GM12891 (cell line): ENCODE results near the gene CEACAM5.
A peak's percentile ranks its signal among the peaks of the same experiment; 100 is the strongest.
"Not testable (repeated sequence)": the region's sequence is repeated elsewhere in the genome, so short reads cannot be mapped to it uniquely, and the experiment has no call there.

ENCODE experiments used
- DNase-seq: peaks from one replicate; pipeline ENCODE4 v3.0.0; 2011; ENCODE audit warnings: low spot score; ENCODE audit not compliant: insufficient read length
- FAIRE-seq: peaks from 2 replicates; lab custom pipeline; 2011; peaks lifted over from hg19 to GRCh38; lab: Jason Lieb, UNC
- PAX5 ChIP-seq: IDR thresholded peaks from 2 replicates; pipeline ENCODE4 v1.6.1; 2011; ENCODE audit warnings: low read length, moderate library complexity, mild to moderate bottlenecking; ENCODE audit not compliant: insufficient read depth, severe bottlenecking
- POLR2A ChIP-seq: IDR thresholded peaks from 2 replicates; pipeline ENCODE4 v1.6.1; 2011; ENCODE audit warnings: low read depth, low read length, control low read depth
- POLR2AphosphoS5 ChIP-seq: IDR thresholded peaks from 2 replicates; pipeline ENCODE4 v1.6.1; 2011; ENCODE audit warnings: low read depth, low read length, control low read depth
- POU2F2 ChIP-seq: IDR thresholded peaks from 2 replicates; pipeline ENCODE4 v1.6.1; 2011; ENCODE audit warnings: low read depth, mild to moderate bottlenecking, control low read depth, low read length, moderate library complexity
- SPI1 ChIP-seq: IDR thresholded peaks from 2 replicates; pipeline ENCODE4 v1.6.1; 2011; ENCODE audit warnings: low read depth, low read length, control low read depth
- TAF1 ChIP-seq: IDR thresholded peaks from 2 replicates; pipeline ENCODE4 v1.6.1; 2011; ENCODE audit warnings: low read depth, low read length, control low read depth

Gene CEACAM5

GRCh38 chr19:41739361-41739760 lies 30.9 kb downstream of the CEACAM5 start:
- TF ChIP-seq SPI1 (no peak), POLR2AphosphoS5 (no peak), POU2F2 (no peak), POLR2A (no peak), PAX5 (no peak), TAF1 (no peak)
- DNase-seq (no peak), FAIRE-seq (no peak)

DNA sequence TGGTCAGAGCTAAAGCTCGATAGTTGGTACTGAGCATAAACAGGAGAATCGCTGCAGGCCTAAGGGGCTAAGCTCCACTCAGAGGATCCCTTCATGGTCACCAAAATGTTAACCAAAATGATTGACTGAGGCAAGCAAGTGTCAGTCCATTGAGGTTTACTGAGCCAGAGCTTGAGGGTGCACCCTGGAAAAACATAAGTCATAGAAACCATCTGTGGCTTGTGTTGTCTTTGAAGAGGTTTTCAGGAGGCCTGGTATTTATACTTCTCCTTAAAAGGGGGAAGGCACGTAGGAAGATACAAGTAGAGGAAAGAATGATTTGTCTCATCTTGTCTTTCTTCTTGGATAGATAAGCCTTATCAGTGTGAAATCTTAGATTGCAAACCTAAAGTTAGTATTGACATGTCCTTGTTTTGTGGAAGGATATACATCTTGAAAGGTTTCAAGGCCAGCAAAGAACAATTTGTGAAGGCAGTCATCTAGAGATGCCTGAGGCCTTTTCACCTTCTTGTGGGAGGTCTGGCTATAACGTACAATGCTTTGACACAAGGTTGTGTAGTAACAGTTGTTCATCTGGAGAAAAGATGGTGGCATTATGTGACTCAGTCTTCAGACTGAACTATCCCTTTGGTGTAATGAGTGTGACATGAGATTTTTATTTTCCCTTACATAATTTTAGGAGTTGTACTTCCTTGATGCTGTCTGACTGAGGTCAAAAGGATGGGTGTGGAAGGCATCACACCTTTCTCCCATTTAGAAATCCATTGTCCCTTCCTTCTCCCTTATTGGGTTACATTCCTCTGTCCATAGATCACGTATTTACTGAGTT lies 32.2 kb downstream of the CEACAM5 start:
- FAIRE-seq, result no peak
- no peak for DNase-seq
- TF ChIP-seq PAX5 (no peak), POLR2AphosphoS5 (no peak), SPI1 (no peak), TAF1 (no peak), POU2F2 (no peak), POLR2A (no peak)

DNA sequence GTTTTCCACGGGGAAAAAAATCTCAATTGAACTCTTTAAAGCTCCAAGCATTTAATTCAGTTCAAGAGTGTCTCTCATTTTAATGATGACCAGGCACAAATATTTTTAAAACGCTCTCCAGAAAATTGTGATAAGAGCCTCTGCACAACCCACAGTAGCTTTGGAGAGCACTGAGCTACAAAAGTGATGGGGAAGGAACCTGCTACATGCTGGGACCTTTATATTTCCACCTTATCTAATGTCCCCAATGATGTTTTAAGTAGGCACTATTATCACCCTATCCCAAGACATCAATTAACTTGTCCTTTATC lies 32.8 kb downstream of the CEACAM5 start:
- no peak for TF ChIP-seq POU2F2
- no peak for TF ChIP-seq POLR2A
- no peak for TF ChIP-seq SPI1
- TF ChIP-seq TAF1, result no peak
- TF ChIP-seq PAX5, result no peak
- TF ChIP-seq POLR2AphosphoS5, result no peak
- DNase-seq (no peak), FAIRE-seq (no peak)

- DNase-seq, result no peak
- FAIRE-seq, result no peak
- TF ChIP-seq PAX5, result no peak
- TF ChIP-seq POLR2A, result no peak
- no peak for TF ChIP-seq TAF1
- no peak for TF ChIP-seq POLR2AphosphoS5
- TF ChIP-seq POU2F2, result no peak
- no peak for TF ChIP-seq SPI1
Measured at GRCh38 chr19:41744850-41745249, 36.4 kb downstream of the CEACAM5 start.

GRCh38 chr19:41745756-41746155 lies 37.3 kb downstream of the CEACAM5 start:
- no peak for TF ChIP-seq POLR2A
- TF ChIP-seq SPI1, result no peak
- TF ChIP-seq PAX5, result no peak
- no peak for TF ChIP-seq POU2F2
- no peak for FAIRE-seq
- DNase-seq, result no peak

DNA sequence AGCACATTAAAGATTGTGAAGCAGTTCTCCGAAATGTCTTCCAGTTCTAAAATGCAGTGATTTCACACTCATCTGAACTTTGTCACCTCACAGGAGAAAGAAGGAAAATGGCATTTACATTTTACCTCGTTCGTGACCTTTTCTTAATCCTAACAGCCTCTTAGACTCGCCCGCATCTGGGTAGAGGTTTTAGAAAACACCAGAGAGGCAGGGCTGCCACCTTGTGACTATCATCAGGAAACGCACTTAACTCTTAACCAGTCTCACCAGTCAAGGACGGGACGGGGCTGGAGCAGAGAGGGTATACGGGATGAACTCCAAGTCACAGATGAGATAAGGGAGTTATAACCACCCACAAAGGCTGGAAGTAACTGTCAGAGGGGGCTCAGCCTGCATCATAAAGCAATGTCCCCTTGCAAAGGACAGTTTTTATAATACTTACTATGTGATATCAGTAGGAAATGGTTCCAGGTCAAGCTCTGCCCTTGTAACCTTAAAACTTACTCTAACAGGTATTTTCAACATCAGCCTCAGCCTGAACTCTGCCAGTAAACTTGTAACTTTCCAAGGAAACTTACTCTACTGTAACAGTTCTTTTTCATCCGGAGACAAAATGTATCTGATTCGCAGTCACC lies 38.3 kb downstream of the CEACAM5 start:
- peak; percentile 35 for DNase-seq
- FAIRE-seq, result peak; percentile 89
- no peak for TF ChIP-seq TAF1
- no peak for TF ChIP-seq POLR2A
- no peak for TF ChIP-seq POU2F2
- TF ChIP-seq POLR2AphosphoS5, result no peak

DNA sequence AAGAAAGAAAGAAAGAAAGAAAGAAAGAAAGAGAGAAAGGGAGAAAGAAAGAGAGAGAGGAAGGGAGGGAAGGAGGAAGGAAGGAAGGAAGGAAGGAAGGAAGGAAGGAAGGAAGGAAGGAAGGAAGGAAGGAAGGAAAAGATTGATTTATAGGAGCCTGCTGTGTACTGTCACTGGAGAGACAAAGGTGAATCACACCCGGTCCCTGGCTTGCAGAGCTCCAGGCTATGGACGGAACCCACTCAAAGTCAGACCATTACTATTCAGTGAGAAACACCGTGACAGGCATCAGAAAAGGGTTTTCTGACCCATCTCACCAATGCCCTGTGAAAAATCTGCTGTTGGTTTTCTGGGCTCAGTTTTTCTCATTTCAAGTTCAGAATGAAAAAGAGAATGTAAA lies 39.6 kb downstream of the CEACAM5 start:
- DNase-seq (no peak), FAIRE-seq (no peak)

DNA sequence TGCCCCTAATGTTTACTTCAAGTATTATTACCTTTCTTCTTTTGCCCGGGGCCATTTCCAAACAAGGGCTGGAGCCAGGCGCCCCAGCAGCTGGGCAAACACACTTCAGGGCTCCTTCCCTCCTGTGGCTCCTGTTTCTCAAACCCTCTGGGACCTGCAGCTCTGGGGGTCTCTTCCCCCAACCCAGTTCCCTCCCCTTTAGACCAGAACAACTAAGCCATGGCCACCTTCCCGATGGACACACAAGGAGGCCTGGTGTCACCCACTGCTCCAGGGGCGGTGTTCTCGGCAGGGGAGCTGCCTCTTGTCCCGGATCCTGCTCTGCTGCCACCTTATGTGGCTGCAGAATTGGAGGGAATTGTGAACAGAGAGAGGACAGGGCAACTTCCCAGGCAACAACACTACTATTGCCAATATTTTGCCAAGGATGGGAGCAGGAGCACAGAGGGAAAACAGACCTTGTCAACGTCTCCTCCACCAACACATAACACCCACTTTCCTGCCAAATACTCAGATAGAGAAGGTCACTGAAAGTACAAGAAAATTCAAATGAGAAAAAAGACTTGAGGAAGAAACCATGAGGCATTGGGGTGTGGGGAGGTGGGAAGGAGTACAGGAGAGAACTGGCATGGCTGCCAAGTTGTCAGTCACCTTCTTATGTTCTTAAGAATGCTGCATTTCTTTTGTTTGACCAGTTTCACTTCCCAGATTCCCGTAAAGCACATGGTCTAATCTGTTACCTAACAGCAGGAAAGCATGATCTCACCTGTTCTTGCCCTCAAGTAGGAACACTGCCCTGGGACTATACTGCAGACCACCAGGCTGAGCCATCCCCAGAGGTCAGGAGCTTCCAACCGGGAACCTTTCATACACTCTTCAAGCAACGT lies 42.1 kb downstream of the CEACAM5 start:
- FAIRE-seq, DNase-seq: not testable (repeated sequence)

More for the DNA sequence above, 39.6 kb downstream of the CEACAM5 start:
- no peak for TF ChIP-seq TAF1
- TF ChIP-seq SPI1, result no peak

- TF ChIP-seq POLR2A (no peak), POLR2AphosphoS5 (no peak), TAF1 (no peak), POU2F2 (no peak), SPI1 (0 out of 2 replicates have a peak, but pooled peaks have one; percentile 23), PAX5 (no peak)
- FAIRE-seq, result peak; percentile 40
- peak; percentile 38 for DNase-seq
Measured at GRCh38 chr19:41753159-41753558, 44.7 kb downstream of the CEACAM5 start.

DNA sequence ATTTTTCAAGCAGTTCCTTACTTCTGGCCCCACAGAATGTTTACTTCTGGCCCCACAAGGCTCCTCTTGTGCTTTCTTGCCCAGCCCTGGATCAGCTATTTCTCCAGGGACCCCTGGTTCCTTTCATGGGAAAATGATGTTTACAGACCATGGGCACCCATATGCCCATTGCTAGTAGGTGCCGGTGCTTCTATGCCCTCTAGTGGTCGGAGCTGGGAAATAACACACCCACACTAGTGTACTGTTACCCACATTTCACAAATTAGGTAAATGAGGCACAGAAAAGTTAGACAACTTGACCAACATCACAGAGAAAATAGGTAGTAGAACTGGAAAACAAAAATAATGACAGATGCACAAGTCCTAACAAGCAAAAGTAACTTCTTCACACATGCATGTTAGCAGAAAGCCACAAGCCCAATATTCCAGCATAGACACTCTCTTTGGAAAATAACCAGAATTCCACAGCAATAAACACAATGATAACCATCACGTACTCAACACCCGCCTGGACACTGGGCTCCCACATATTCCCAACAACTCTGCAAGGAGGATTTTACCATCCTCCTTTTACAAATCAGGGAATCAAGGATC lies 45.6 kb downstream of the CEACAM5 start:
- peak; percentile 96 for FAIRE-seq
- peak; percentile 13 for DNase-seq
- TF ChIP-seq SPI1 (no peak), POLR2A (no peak), POLR2AphosphoS5 (no peak), TAF1 (no peak), POU2F2 (no peak), PAX5 (no peak)
